Upper lobe of left lung (tissue), 6 donors: ENCODE results near the gene ZNF431. TPM values are rescaled to one million over a fixed set of nuclear protein-coding genes. Genes with fewer than 3 reads are reported as not detected.
A peak's percentile ranks its signal among the peaks of the same experiment; 100 is the strongest.

Source experiments
- ATAC-seq, 2 donors: fragments of 200-7000 bp; cut with Tn5 transposase; one replicate each; pipeline ENCODE4 v1.9.1; 2022; ENCODE audit warnings: mild to moderate bottlenecking in 2 of 2, moderate library complexity in 2 of 2; ENCODE audit not compliant: low FRiP score in 2 of 2
- DNase-seq, 2 donors: peaks; one replicate each; pipeline ENCODE4 v3.0.0-alpha.2; 2019 to 2020
- H3K27ac ChIP-seq, 4 donors: fragments of 200-600 bp; sonication (generic); one replicate each; pipeline ENCODE4 v1.5.1; 2016 to 2019
- H3K27me3 ChIP-seq, 4 donors: fragments of 200-600 bp; sonication (generic); one replicate each; pipeline ENCODE4 v1.5.1; 2017 to 2019
- H3K36me3 ChIP-seq, 4 donors: fragments of 200-600 bp; sonication (generic); one replicate each; pipeline ENCODE4 v1.5.1; 2016 to 2019
- H3K4me1 ChIP-seq, 4 donors: fragments of 200-600 bp; sonication (generic); one replicate each; pipeline ENCODE4 v1.5.1; 2018 to 2019
- H3K4me3 ChIP-seq, 4 donors: fragments of 200-600 bp; sonication (generic); one replicate each; pipeline ENCODE4 v1.5.1; 2017 to 2019; ENCODE audit warnings: mild to moderate bottlenecking in 2 of 4, moderate library complexity in 1 of 4
- H3K9me3 ChIP-seq, 4 donors: fragments of 200-600 bp; sonication (generic); one replicate each; pipeline ENCODE4 v1.5.1; 2018 to 2019
- EP300 ChIP-seq, 4 donors: sonication (generic); formaldehyde crosslinking; IDR thresholded peaks; one replicate each; pipeline ENCODE4 v1.5.1; 2017; ENCODE audit warnings: antibody characterized with exemption in 4 of 4, control low read depth in 2 of 4
- POLR2A ChIP-seq, 4 donors: fragments of 450-650 bp; IDR thresholded peaks; one replicate each; pipeline ENCODE4 v1.5.1; 2016 to 2017; ENCODE audit warnings: antibody characterized with exemption in 4 of 4, mild to moderate bottlenecking in 2 of 4
- POLR2AphosphoS5 ChIP-seq, 2 donors: sonication (generic); formaldehyde crosslinking; IDR thresholded peaks; one replicate each; pipeline ENCODE4 v1.5.1; 2017; ENCODE audit warnings: antibody characterized with exemption in 2 of 2
- WGBS, 2 donors: methylation state at CpG; one replicate each; pipeline ENCODE4 v1.1.5; 2017 to 2018; 5-methylcytosine and 5-hydroxymethylcytosine counted together
- total RNA-seq, 6 donors: library from RNA; depleted of rRNA in 4 of 6; stranded (reverse); fragments of >200 nt in 4 of 6; gene quantifications; one replicate each; pipeline versions ENCODE4 v1.1.0 to v1.2.1, GENCODE V29; 2016 to 2021
- TF ChIP-seq, protein P1 (sequence below), 6 experiments: fragments of 450-650 bp in 4 of 6; fragments of 200-600 bp in 2 of 6; sonication (generic) in 2 of 6; IDR thresholded peaks; one replicate each; pipeline ENCODE4 v1.5.1; 2016 to 2019; ENCODE audit warnings: antibody characterized with exemption in 6 of 6
- donor health status: DM: no; HTN: no; CAD: no; lungs with moderate emphysema.
- donor health status: DM: no; HTN: yes; CAD: no; lungs with severe emphysema.

ZNF431 gene
- total RNA-seq, 6 donors from 2014 or later = 16.6 to 74.1 (median 38.1) TPM

DNA sequence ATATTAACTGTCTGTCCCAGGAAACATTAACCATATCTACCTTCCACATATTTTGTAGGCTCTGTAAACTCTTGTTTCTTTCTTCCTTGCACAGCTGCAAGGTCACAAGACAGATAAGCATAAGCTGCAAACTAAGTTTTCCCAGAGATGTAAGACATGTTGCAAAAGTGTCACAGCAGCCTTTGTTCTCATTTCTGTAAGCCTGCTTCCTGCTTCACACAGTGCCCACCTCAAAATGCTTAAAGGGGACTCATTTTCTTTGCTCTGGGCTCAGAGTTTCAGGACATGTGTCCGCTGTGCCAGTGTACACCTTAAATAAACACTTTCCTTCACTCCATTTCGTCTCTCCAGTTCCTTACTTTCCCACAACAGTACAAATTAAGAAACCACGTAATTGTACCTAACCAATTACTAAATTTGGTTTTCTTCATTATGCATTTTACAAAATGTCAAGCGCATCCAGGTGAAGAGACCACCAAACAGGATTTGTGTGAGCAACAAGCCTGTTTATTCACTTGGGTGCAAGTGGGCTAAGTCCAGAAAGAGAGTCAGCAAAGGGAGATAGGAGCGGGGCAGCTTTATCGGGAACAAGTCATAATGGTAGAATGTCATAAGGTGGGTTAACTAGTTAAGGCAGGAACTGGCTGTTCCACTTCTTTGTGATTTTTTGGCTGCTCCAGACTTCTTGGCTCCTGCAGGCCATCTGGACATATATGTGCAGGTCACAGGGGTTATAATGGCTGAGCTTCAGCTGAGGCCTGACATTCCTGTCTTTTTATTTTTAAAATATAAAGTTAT lies 12.7 kb upstream of the ZNF431 start:
- ATAC-seq (no peak), DNase-seq (no peak)
- Histone ChIP-seq H3K27ac (peak overlapping the region in 2 of 4 donors; percentile 21 to 51), H3K36me3 (no peaks in the 10 kb centered on the region), H3K27me3 (no peaks in the 10 kb centered on the region), H3K4me1 (peaks cover 0 to 3% (median 0%) of the 10 kb centered on the region in 4 donors), H3K4me3 (no peak overlapping the region), H3K9me3 (no peaks in the 10 kb centered on the region)
- TF ChIP-seq POLR2A (IDR thresholded peaks at IDR 0.05) (no peak), EP300 (IDR thresholded peaks at IDR 0.05) (no peak), POLR2AphosphoS5 (IDR thresholded peaks at IDR 0.05) (no peak)
- TF ChIP-seq, protein P1, sequence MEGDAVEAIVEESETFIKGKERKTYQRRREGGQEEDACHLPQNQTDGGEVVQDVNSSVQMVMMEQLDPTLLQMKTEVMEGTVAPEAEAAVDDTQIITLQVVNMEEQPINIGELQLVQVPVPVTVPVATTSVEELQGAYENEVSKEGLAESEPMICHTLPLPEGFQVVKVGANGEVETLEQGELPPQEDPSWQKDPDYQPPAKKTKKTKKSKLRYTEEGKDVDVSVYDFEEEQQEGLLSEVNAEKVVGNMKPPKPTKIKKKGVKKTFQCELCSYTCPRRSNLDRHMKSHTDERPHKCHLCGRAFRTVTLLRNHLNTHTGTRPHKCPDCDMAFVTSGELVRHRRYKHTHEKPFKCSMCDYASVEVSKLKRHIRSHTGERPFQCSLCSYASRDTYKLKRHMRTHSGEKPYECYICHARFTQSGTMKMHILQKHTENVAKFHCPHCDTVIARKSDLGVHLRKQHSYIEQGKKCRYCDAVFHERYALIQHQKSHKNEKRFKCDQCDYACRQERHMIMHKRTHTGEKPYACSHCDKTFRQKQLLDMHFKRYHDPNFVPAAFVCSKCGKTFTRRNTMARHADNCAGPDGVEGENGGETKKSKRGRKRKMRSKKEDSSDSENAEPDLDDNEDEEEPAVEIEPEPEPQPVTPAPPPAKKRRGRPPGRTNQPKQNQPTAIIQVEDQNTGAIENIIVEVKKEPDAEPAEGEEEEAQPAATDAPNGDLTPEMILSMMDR (IDR thresholded peaks at IDR 0.05) = no peak
- 65 to 69% methylated on average over 6 of the region's 6 CpGs for WGBS, 2 donors

DNA sequence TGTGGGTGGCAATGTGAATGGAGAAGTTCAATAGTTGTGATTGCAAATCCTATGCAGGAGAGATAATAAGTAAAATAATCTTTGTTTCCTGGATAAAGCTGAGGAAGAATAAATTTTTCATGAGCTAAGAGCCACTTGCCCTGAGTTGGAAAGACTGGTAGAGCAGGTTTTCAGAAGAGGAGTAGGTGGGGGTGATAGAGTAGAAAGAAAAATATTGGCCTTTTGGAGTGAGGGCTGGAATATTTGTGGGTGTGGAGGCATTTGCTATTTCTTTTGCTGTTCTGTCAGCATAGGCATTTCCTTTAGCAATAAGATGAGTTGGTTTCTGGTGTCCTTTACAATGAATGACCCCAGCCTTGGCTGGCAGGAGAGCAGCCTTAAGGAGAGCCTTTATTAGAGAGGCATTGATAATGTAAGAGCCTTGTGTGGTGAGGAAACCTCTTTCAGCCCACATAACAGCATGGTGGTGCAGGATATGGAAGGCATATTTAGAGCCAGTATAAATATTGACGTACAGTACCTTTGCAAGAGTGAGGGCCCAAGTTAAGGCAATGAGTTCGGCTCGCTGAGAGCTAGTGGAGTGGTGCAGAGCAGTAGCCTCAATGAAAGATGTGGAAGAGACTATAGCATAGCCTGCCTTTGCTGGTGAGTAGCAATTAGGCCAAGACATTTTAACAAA lies 11.6 kb upstream of the ZNF431 start:
- Histone ChIP-seq H3K27me3 (no peaks in the 10 kb centered on the region), H3K27ac (peak overlapping the region in 2 of 4 donors; percentile 21 to 51), H3K4me3 (no peak overlapping the region), H3K36me3 (no peaks in the 10 kb centered on the region), H3K4me1 (peaks cover 0 to 3% (median 0%) of the 10 kb centered on the region in 4 donors), H3K9me3 (no peaks in the 10 kb centered on the region)
- 42 to 72% methylated on average over 3 of the region's 3 CpGs for WGBS, 2 donors
- DNase-seq (peak in 1 of 2 donors; percentile 63), ATAC-seq (peak in 1 of 2 donors; percentile 68)
- TF ChIP-seq, protein P1 (IDR thresholded peaks at IDR 0.05) = no peak
- TF ChIP-seq POLR2AphosphoS5 (IDR thresholded peaks at IDR 0.05) (no peak), POLR2A (IDR thresholded peaks at IDR 0.05) (no peak), EP300 (IDR thresholded peaks at IDR 0.05) (no peak)

GRCh38 chr19:21133633-21134032 lies 8.2 kb upstream of the ZNF431 start:
- no peaks in the 10 kb centered on the region for H3K27me3 ChIP-seq
- H3K4me3 ChIP-seq = no peak overlapping the region
- no peak for TF ChIP-seq POLR2AphosphoS5 (IDR thresholded peaks at IDR 0.05)
- TF ChIP-seq, protein P1 (IDR thresholded peaks at IDR 0.05) = no peak
- 57 to 68% methylated on average over 1 of the region's 1 CpG for WGBS, 2 donors
- H3K9me3 ChIP-seq = no peaks in the 10 kb centered on the region
- DNase-seq (no peak), ATAC-seq (no peak)
- no peak overlapping the region for H3K27ac ChIP-seq
- H3K4me1 ChIP-seq = peaks cover 0 to 3% (median 0%) of the 10 kb centered on the region in 4 donors
- no peaks in the 10 kb centered on the region for H3K36me3 ChIP-seq

DNA sequence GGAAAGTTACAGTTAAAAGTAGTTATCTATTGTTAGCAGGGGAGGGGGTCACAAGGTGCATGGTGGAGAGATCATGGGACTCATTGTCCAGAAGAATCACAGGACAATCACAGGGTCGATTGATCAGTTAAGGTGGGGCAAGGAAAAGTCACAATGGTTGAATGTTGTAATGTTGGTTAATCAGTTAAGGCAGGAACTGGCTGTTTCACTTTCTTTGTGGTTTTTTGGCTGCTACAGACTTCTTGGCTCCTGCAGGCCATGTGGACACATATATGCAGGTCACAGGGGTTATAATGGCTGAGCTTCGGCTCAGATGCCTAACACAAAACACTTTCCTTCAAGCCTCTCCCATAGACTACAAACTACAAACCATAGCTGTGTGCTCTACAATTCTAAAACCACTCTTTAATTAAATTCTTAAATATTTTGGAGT lies 6.9 kb upstream of the ZNF431 start:
- H3K4me3 ChIP-seq = no peak overlapping the region
- TF ChIP-seq EP300 (IDR thresholded peaks at IDR 0.05) (no peak), POLR2A (IDR thresholded peaks at IDR 0.05) (no peak)
- TF ChIP-seq, protein P1 (IDR thresholded peaks at IDR 0.05) = no peak
- WGBS, 2 donors = 67% methylated on average over 2 of the region's 2 CpGs
- ATAC-seq (no peak), DNase-seq (no peak)
- H3K27ac ChIP-seq = no peak overlapping the region
- H3K9me3 ChIP-seq = no peaks in the 10 kb centered on the region
- H3K4me1 ChIP-seq = no peaks in the 10 kb centered on the region
- H3K36me3 ChIP-seq = no peaks in the 10 kb centered on the region
- H3K27me3 ChIP-seq = no peaks in the 10 kb centered on the region
